ENCODE data around the gene PCDHGC4. TPM values are rescaled to one million over a fixed set of nuclear protein-coding genes. Genes with fewer than 3 reads are reported as not detected.
A peak's percentile ranks its signal among the peaks of the same experiment; 100 is the strongest.

Gene PCDHGC4
- polyA plus RNA-seq, 2 donors: 0.05 to 0.45 TPM

- Histone ChIP-seq H3K27ac (ENCODE audit: low read depth in 2 of 2, low read length in 1 of 2) (peak overlapping the region; percentile 44 to 58), H3K9me3 (ENCODE audit: control insufficient read depth in 2 of 2, insufficient read depth in 1 of 2, low read depth in 1 of 2, low read length in 1 of 2) (no peaks in the 10 kb centered on the region)
Measured at GRCh38 chr5:141524604-141525597, 40.1 kb downstream of the PCDHGC4 start.

DNA sequence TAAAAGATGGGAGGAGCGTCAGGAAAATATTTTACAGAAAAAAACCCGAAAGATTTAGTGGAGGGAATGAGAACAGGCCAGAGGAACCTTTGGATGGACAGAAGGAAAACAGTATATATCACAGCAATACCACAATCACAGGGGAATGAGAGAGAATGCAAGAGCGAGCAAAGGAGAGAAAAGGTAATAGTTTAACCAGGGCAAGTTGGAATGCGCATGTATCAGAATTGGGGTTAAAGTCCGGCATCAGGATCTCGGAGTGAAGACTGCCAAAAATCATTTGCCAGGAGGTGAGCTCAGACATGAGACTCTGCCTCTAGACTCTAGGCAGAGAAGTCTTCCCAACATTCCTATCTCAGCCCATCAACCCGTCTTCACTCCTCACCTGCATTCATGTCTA is 40.8 kb downstream of the PCDHGC4 start:
- Histone ChIP-seq H3K4me1 (ENCODE audit: control insufficient read depth in 2 of 2, insufficient read depth in 2 of 2, low read length in 1 of 2) (peaks cover 0 to 5% of the 10 kb centered on the region in 2 donors), H3K36me3 (ENCODE audit: control insufficient read depth in 2 of 2, insufficient read depth in 2 of 2, low read length in 1 of 2) (peaks cover 6 to 19% of the 10 kb centered on the region in 2 donors), H3K27ac (ENCODE audit: low read depth in 2 of 2, low read length in 1 of 2) (peak overlapping the region in 1 of 2 donors; percentile 24), H3K27me3 (ENCODE audit: control insufficient read depth in 1 of 2, insufficient read depth in 2 of 2, low read length in 2 of 2) (no peaks in the 10 kb centered on the region), H3K4me3 (ENCODE audit: low read depth in 1 of 2, low read length in 2 of 2) (no peak overlapping the region), H3K9me3 (ENCODE audit: control insufficient read depth in 2 of 2, insufficient read depth in 1 of 2, low read depth in 1 of 2, low read length in 1 of 2) (no peaks in the 10 kb centered on the region)
- 62 to 73% methylated on average over 7 of the region's 7 CpGs for whole genome bisulfite sequencing, 2 donors

More at GRCh38 chr5:141524604-141525597, 40.1 kb downstream of the PCDHGC4 start:
- peaks cover 6 to 19% of the 10 kb centered on the region in 2 donors for H3K36me3 ChIP-seq (ENCODE audit: control insufficient read depth in 2 of 2, insufficient read depth in 2 of 2, low read length in 1 of 2)
- no peaks in the 10 kb centered on the region for H3K27me3 ChIP-seq (ENCODE audit: control insufficient read depth in 1 of 2, insufficient read depth in 2 of 2, low read length in 2 of 2)
- H3K4me3 ChIP-seq (ENCODE audit: low read depth in 1 of 2, low read length in 2 of 2): no peak overlapping the region
- 34 to 38% methylated on average over 12 of the region's 12 CpGs for WGBS, 2 donors
- peaks cover 0 to 5% of the 10 kb centered on the region in 2 donors for H3K4me1 ChIP-seq (ENCODE audit: control insufficient read depth in 2 of 2, insufficient read depth in 2 of 2, low read length in 1 of 2)

DNA sequence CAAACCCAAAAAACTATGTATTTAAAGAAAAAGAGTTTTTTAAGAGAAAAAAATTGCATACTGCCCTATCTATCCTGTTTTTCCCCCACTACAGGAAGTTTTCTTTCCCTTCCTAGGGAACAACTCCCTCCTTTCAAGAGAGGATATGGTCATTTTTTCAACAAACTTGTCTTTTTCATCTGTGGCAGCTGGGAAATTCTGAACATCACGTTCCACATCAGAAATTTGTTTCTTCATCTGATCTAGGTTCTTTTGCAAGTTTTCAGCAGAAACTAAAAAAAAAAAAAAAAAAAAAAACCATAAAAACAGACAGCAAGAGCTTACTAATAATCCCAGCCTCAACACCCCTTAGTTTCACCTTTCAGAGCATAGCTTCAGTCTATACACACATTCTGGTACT is 42.6 kb downstream of the PCDHGC4 start:
- H3K27me3 ChIP-seq (ENCODE audit: control insufficient read depth in 1 of 2, insufficient read depth in 2 of 2, low read length in 2 of 2): no peaks in the 10 kb centered on the region
- 63 to 67% methylated on average over 1 of the region's 1 CpG for WGBS, 2 donors
- H3K4me3 ChIP-seq (ENCODE audit: low read depth in 1 of 2, low read length in 2 of 2): no peak overlapping the region
- H3K4me1 ChIP-seq (ENCODE audit: control insufficient read depth in 2 of 2, insufficient read depth in 2 of 2, low read length in 1 of 2): peaks cover 0 to 5% of the 10 kb centered on the region in 2 donors
- H3K36me3 ChIP-seq (ENCODE audit: control insufficient read depth in 2 of 2, insufficient read depth in 2 of 2, low read length in 1 of 2): peaks cover 6 to 19% of the 10 kb centered on the region in 2 donors
- H3K9me3 ChIP-seq (ENCODE audit: control insufficient read depth in 2 of 2, insufficient read depth in 1 of 2, low read depth in 1 of 2, low read length in 1 of 2): no peaks in the 10 kb centered on the region
- no peak overlapping the region for H3K27ac ChIP-seq (ENCODE audit: low read depth in 2 of 2, low read length in 1 of 2)

GRCh38 chr5:141528291-141528984 is 43.6 kb downstream of the PCDHGC4 start:
- Histone ChIP-seq H3K27ac (ENCODE audit: low read depth in 2 of 2, low read length in 1 of 2) (peak overlapping the region; percentile 60 to 84), H3K4me3 (ENCODE audit: low read depth in 1 of 2, low read length in 2 of 2) (no peak overlapping the region), H3K27me3 (ENCODE audit: control insufficient read depth in 1 of 2, insufficient read depth in 2 of 2, low read length in 2 of 2) (no peaks in the 10 kb centered on the region), H3K36me3 (ENCODE audit: control insufficient read depth in 2 of 2, insufficient read depth in 2 of 2, low read length in 1 of 2) (peaks cover 6 to 17% of the 10 kb centered on the region in 2 donors), H3K9me3 (ENCODE audit: control insufficient read depth in 2 of 2, insufficient read depth in 1 of 2, low read depth in 1 of 2, low read length in 1 of 2) (no peaks in the 10 kb centered on the region), H3K4me1 (ENCODE audit: control insufficient read depth in 2 of 2, insufficient read depth in 2 of 2, low read length in 1 of 2) (peaks cover 0 to 5% of the 10 kb centered on the region in 2 donors)
- WGBS, 2 donors: 55 to 57% methylated on average over 11 of the region's 11 CpGs

GRCh38 chr5:141529002-141529401 is 44.2 kb downstream of the PCDHGC4 start:
- no peak overlapping the region for H3K4me3 ChIP-seq (ENCODE audit: low read depth in 1 of 2, low read length in 2 of 2)
- 54 to 66% methylated on average over 5 of the region's 5 CpGs for WGBS, 2 donors
- H3K4me1 ChIP-seq (ENCODE audit: control insufficient read depth in 2 of 2, insufficient read depth in 2 of 2, low read length in 1 of 2): peaks cover 0 to 5% of the 10 kb centered on the region in 2 donors
- peak overlapping the region; percentile 60 to 84 for H3K27ac ChIP-seq (ENCODE audit: low read depth in 2 of 2, low read length in 1 of 2)
- no peaks in the 10 kb centered on the region for H3K27me3 ChIP-seq (ENCODE audit: control insufficient read depth in 1 of 2, insufficient read depth in 2 of 2, low read length in 2 of 2)
- no peaks in the 10 kb centered on the region for H3K9me3 ChIP-seq (ENCODE audit: control insufficient read depth in 2 of 2, insufficient read depth in 1 of 2, low read depth in 1 of 2, low read length in 1 of 2)
- H3K36me3 ChIP-seq (ENCODE audit: control insufficient read depth in 2 of 2, insufficient read depth in 2 of 2, low read length in 1 of 2): peaks cover 6 to 14% of the 10 kb centered on the region in 2 donors

DNA sequence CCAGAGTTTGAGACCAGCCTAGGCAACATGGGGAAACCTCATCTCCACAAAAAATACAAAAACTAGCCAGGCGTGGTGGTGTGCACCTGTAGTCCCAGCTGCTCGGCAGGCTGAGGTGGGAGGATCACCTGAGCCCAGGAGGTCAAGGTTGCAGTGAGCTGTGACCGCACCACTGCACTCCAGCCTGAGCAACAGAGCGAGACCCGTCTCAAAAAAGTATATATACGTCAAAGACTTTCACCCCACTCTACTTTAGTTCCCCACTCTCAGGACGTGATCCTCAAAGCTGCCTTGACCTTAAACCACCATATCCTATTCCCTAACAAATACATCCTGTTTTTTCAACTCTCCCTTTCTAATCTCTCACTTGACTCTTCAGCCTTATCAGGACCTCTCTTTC is 45.0 kb downstream of the PCDHGC4 start:
- H3K4me3 ChIP-seq (ENCODE audit: low read depth in 1 of 2, low read length in 2 of 2): no peak overlapping the region
- H3K27me3 ChIP-seq (ENCODE audit: control insufficient read depth in 1 of 2, insufficient read depth in 2 of 2, low read length in 2 of 2): no peaks in the 10 kb centered on the region
- no peaks in the 10 kb centered on the region for H3K9me3 ChIP-seq (ENCODE audit: control insufficient read depth in 2 of 2, insufficient read depth in 1 of 2, low read depth in 1 of 2, low read length in 1 of 2)
- H3K27ac ChIP-seq (ENCODE audit: low read depth in 2 of 2, low read length in 1 of 2): peak overlapping the region in 1 of 2 donors; percentile 84
- peaks cover 0 to 5% of the 10 kb centered on the region in 2 donors for H3K4me1 ChIP-seq (ENCODE audit: control insufficient read depth in 2 of 2, insufficient read depth in 2 of 2, low read length in 1 of 2)
- WGBS, 2 donors: 90 to 94% methylated on average over 7 of the region's 7 CpGs
- H3K36me3 ChIP-seq (ENCODE audit: control insufficient read depth in 2 of 2, insufficient read depth in 2 of 2, low read length in 1 of 2): peaks cover 6 to 12% of the 10 kb centered on the region in 2 donors

GRCh38 chr5:141532726-141533125 is 47.9 kb downstream of the PCDHGC4 start:
- Histone ChIP-seq H3K4me1 (ENCODE audit: control insufficient read depth in 2 of 2, insufficient read depth in 2 of 2, low read length in 1 of 2) (peaks cover 0 to 5% of the 10 kb centered on the region in 2 donors), H3K27me3 (ENCODE audit: control insufficient read depth in 1 of 2, insufficient read depth in 2 of 2, low read length in 2 of 2) (no peaks in the 10 kb centered on the region), H3K4me3 (ENCODE audit: low read depth in 1 of 2, low read length in 2 of 2) (no peak overlapping the region), H3K27ac (ENCODE audit: low read depth in 2 of 2, low read length in 1 of 2) (no peak overlapping the region), H3K36me3 (ENCODE audit: control insufficient read depth in 2 of 2, insufficient read depth in 2 of 2, low read length in 1 of 2) (peaks cover 0 to 5% of the 10 kb centered on the region in 2 donors), H3K9me3 (ENCODE audit: control insufficient read depth in 2 of 2, insufficient read depth in 1 of 2, low read depth in 1 of 2, low read length in 1 of 2) (no peaks in the 10 kb centered on the region)
- 94 to 100% methylated on average over 1 of the region's 1 CpG for WGBS, 2 donors

- H3K27me3 ChIP-seq (ENCODE audit: control insufficient read depth in 1 of 2, insufficient read depth in 2 of 2, low read length in 2 of 2): no peaks in the 10 kb centered on the region
- H3K9me3 ChIP-seq (ENCODE audit: control insufficient read depth in 2 of 2, insufficient read depth in 1 of 2, low read depth in 1 of 2, low read length in 1 of 2): no peaks in the 10 kb centered on the region
- peaks cover 0 to 3% of the 10 kb centered on the region in 2 donors for H3K36me3 ChIP-seq (ENCODE audit: control insufficient read depth in 2 of 2, insufficient read depth in 2 of 2, low read length in 1 of 2)
- 96 to 100% methylated on average over 1 of the region's 1 CpG for WGBS, 2 donors
- no peak overlapping the region for H3K27ac ChIP-seq (ENCODE audit: low read depth in 2 of 2, low read length in 1 of 2)
- no peaks in the 10 kb centered on the region for H3K4me1 ChIP-seq (ENCODE audit: control insufficient read depth in 2 of 2, insufficient read depth in 2 of 2, low read length in 1 of 2)
- no peak overlapping the region for H3K4me3 ChIP-seq (ENCODE audit: low read depth in 1 of 2, low read length in 2 of 2)
Measured at GRCh38 chr5:141533897-141534296, 49.1 kb downstream of the PCDHGC4 start.

DNA sequence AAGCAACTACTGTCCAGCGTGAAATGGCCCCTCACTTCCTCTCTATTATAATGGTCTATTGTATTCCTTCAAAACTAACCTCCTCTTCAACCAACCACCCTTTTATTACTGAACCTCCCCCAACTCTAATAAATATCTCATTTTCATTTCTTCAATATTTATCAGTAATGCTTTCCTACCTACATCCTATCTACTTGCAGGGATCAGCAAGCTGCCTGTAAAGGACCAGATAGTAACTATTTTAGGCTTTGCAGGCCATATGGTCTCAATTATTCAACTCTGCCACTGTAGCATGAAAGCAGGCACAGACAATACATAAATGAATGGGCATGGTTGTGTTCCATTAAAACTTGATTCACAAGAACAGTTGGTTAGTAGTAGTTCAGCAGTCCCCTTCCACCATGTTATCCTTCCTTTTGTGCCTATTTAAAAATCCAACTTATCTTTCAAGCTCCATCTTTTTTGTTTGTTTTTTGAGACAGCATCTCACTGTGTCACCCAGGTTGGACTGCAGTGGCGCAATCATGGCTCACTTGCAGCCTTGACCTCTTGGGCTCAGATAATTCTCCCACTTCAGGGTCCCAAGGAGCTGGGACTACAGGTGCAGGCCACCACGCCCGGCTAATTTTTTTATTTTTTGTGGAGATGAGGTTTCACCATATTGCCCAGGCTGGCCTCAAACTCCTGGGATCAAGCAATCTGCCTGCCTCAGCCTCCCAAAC is 49.8 kb downstream of the PCDHGC4 start:
- Histone ChIP-seq H3K27me3 (ENCODE audit: control insufficient read depth in 1 of 2, insufficient read depth in 2 of 2, low read length in 2 of 2) (no peaks in the 10 kb centered on the region), H3K4me1 (ENCODE audit: control insufficient read depth in 2 of 2, insufficient read depth in 2 of 2, low read length in 1 of 2) (no peaks in the 10 kb centered on the region), H3K36me3 (ENCODE audit: control insufficient read depth in 2 of 2, insufficient read depth in 2 of 2, low read length in 1 of 2) (no peaks in the 10 kb centered on the region), H3K4me3 (ENCODE audit: low read depth in 1 of 2, low read length in 2 of 2) (no peak overlapping the region), H3K9me3 (ENCODE audit: control insufficient read depth in 2 of 2, insufficient read depth in 1 of 2, low read depth in 1 of 2, low read length in 1 of 2) (no peaks in the 10 kb centered on the region), H3K27ac (ENCODE audit: low read depth in 2 of 2, low read length in 1 of 2) (no peak overlapping the region)
- 95 to 97% methylated on average over 4 of the region's 4 CpGs for WGBS, 2 donors

Measured in esophagus (tissue), 2 donors.